IMR-90 (cell line): ENCODE data around the gene IFNE.

Experiments used
- CTCF ChIP-seq: conservative IDR thresholded peaks from 2 replicates; pipeline ENCODE4 v1.5.1; 2012; ENCODE audit warnings: mild to moderate bottlenecking, low read depth, low read length, improper control_type of control experiment
- MXI1 ChIP-seq: IDR thresholded peaks from 2 replicates; pipeline ENCODE4 v1.6.1; 2012; ENCODE audit warnings: low read depth, mild to moderate bottlenecking, low read length, moderate library complexity, borderline replicate concordance

GRCh38 chr9:21477466-21477865 lies 4.6 kb downstream of the IFNE start:
- no peak for TF ChIP-seq MXI1
- TF ChIP-seq CTCF = no peak
